NCI-H1436 (cell line): Measurements from ENCODE around the gene ORM1.

Source experiments
- DNase-seq: peaks from one replicate; lab custom pipeline; 2025; lab: John Stamatoyannopoulos, UW

ORM1 gene

DNA sequence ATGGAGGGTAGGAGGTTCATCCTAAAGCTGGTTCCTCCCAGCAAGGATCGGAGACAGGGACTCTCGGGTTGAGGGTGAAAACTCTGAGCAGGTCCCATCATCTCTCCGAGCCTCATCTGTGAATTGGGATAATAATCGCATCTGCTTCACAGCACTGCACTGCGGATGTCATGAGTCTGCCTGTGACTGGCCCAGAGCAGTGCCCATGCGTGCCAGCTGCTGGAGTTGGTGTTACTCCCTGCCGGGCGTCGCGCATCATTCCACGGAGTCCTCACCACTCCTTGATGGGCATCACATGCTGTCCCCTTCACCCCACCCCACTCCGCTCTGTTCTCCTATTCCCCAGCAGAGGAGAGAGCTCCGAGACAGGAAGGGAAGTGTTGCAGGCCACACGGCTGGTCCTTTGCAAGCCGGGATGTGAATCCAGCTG is 35.1 kb upstream of the ORM1 start:
- no peak for DNase-seq

DNA sequence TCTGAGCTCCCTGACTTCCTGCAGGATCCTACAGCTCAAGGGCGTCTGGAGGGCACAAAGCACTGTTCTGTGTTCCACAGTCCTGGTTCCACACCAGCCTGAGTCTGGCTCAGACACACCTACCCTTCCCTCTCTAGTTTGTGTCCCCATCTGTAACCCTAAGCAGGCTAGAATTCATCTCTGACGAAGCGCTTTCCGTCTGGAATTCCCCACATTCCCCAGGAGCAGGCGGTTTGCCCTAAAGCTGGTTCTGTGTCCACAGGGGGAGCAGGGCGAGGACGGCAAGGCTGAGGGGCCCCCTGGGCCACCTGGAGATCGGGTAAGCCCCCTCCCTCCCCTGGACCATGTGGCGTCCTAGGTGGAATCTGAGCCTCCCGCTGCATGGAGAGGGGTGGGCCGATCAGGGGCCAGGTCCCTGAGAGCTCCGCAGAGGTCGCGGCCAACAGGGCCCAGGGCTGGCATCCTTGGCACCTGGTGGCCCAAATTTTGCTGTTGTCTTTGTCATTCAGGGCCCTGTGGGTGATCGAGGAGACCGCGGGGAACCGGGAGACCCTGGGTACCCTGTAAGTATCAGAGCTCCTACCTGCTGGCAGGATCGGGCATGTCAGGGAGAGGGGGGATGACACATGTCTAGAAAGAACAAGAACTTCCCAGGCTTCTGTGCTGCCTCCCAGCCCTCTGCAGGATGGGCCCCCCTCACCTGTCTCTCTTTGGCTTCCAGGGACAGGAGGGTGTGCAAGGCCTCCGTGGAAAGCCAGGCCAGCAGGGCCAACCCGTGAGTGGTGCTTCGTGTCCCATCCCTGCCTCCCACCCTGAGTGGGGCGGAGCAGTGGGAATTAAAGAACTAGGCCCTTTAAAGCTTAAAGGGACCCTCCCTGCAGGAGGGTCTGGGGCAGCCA is 34.5 kb upstream of the ORM1 start:
- no peak for DNase-seq

DNA sequence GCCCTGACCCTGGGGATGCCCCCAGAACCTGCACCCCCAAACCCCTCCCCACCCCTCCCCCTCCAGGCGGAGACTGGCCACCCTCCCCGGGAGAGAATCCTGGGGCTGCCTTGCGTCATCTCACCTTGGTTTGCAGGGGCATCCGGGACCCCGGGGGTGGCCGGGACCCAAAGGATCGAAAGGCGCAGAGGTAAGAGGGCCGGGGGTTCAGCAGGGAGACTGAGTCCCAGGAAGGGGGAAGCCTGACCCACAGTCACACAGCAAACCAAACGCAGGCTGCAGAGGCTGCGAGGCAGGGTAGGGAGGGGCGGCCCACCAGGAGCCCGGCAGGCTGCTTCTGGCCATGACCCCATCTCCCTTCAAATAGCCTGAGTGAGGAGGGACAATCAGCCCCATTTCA is 33.8 kb upstream of the ORM1 start:
- no peak for DNase-seq

DNA sequence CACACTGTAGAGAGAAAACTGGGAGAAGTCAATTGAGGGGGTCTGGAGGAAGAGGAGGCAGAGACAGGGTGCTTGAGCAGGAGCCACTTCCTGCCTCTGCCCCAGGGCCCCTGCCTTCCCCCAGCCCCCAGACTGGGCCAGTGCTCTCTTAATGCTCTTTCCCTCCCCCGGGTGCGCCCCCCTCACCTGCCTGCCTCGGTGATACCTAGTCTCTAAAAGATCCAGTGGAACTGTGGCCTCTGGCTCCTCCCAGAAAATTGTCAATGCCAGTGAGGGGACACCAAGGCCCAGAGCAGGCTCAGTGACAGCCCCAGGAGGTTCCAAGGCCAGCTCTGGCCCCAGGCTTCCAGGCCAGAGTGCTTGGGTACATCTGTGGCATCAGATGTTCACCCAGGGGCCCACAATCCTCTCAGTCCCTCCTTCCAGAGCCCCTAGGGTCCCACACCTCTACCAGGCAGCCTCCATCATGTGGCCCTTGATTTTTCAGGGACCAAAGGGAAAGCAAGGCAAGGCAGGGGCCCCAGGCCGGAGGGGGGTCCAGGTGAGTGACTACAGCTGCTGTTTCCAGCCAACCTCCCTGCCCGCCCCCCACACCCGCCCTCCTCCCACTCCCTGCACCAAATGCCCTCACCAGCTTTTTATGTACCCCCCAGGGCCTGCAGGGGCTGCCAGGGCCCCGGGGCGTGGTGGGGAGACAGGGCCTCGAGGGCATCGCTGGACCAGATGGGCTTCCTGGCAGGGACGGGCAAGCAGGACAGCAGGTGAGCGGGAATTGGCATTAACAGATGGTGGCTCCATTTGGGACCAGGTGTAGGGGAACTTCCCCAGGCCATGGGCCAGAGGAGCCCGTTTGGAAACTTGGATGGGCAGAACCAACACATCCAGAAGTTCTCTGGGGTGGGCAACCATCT is 33.1 kb upstream of the ORM1 start:
- no peak for DNase-seq

GRCh38 chr9:114290561-114290986 is 32.3 kb upstream of the ORM1 start:
- no peak for DNase-seq

- DNase-seq = peak; percentile 21
Observed at GRCh38 chr9:114291064-114291474, 31.8 kb upstream of the ORM1 start.

GRCh38 chr9:114291886-114292590 is 30.9 kb upstream of the ORM1 start:
- DNase-seq = no peak

GRCh38 chr9:114294664-114295063 is 28.2 kb upstream of the ORM1 start:
- DNase-seq = no peak

GRCh38 chr9:114296338-114296737 is 26.6 kb upstream of the ORM1 start:
- DNase-seq = no peak

- DNase-seq = no peak
Observed at GRCh38 chr9:114299286-114300152, 23.4 kb upstream of the ORM1 start.

GRCh38 chr9:114300153-114300845 is 22.6 kb upstream of the ORM1 start:
- no peak for DNase-seq

DNA sequence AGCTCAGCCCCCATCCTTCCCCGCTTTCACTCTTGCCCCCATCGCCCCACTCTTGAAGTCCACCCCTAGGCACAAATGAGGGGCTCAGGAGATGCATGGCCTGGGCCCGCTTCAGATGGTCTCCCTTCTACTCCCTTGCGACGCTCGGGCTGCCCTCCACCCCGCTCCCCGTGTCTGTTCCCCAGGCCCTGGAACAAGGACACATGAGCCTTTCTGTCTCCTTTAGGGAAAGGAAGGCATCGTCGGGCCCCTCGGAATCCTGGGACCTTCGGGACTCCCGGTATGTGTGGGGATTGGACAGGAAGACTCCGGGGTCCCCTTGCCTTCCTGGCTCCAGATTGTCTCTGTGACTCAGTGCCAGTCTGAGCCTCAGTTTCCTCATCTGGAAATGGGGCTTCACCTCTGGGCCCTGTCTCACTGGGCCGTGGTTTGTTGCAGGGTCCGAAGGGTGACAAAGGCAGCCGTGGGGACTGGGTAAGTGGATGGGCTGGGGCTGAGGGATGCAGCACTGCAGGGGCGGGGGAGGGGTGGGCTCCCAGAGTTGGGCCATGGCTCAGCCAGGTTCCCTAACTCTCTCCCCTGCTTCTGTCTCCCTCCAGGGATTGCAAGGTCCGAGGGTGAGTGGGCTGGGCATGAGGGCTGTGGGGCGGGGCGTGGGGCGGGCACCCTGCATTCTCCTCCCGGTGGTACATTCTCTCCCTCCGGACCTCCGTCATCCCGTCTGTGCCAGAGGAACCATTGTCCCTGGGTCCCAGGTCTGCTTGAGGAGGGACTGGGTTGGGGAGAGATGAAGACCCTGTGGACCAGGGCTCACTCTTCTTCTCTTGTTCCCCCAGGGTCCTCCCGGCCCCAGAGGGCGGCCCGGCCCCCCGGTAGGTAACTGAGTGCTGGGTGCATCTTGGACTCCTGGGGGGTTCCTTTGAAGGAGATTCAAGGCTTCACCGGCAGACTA is 21.8 kb upstream of the ORM1 start:
- no peak for DNase-seq

DNA sequence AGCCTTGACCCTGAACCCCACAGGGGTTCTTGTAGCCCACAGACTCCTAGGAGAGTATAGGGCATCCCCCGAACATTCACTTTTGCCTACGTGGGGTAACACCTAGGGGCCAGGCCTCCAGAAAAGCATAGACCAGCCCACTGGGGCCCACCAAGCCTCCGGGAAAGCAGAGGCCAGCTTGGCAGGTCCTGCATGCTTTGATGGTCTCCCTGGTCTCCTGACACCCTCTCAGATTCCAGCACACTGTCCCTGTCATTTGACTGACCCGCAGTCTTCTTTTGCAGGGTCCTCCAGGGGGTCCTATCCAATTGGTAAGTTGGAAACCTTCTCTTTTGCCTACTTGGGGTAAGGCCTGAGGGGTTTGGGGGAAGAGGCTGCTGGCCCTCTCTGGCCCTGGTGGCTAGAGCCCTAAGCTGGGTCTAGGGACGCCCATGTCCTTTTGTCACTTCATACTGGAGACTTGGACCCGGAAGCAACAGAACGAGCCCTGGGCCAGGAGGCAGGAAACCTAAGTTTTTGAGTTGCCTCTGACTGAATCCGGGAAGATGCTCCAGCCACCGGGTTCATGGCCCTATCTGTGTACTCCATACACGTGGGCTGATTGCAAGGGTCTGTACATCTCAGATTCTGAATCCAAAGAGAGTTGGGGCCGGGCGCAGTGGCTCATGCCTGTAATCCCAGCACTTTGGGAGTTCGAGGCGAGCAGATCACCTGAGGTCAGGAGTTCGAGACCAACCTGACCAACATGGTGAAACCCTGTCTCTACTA is 20.9 kb upstream of the ORM1 start:
- DNase-seq = no peak

DNA sequence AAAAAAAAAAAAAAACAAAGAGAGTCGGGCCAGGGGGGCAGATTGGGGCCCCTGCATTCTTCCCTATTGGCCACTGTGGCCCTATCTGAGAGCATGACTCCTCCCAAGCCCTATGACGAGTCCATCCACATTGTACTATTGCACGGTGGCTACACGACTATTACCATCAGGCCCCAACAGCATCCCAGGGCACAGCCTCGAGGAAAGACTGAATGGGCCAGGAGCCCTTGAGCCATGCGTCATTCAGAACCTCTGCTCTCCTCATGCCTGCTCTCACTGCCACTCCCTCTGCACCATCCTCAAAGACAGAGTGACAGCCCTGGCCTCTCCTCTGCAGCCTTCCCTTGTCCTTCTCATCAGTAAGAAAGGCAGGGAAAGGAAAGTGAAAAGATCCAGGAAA is 20.2 kb upstream of the ORM1 start:
- DNase-seq = no peak

DNA sequence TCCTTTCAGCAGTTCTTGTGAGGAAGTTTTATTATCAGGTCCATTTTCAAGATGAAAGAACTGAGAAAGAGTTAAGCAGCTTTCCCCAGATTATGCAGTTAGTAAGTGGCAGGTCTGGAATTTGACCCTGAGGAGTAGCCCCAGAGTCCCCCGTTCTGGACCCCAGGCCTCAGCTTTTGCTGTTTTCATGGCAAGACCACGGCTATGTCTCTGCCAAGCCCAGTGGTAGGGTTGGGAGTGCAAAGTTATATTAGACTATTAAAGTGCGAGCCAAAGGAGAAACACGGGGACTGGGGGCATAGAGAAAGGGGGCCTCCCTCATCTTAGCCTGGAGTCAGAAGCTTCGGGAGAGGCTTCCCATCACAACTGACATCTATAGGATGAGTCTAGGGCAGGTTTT is 19.3 kb upstream of the ORM1 start:
- DNase-seq = no peak

- no peak for DNase-seq
Observed at GRCh38 chr9:114303977-114304376, 18.9 kb upstream of the ORM1 start.

DNA sequence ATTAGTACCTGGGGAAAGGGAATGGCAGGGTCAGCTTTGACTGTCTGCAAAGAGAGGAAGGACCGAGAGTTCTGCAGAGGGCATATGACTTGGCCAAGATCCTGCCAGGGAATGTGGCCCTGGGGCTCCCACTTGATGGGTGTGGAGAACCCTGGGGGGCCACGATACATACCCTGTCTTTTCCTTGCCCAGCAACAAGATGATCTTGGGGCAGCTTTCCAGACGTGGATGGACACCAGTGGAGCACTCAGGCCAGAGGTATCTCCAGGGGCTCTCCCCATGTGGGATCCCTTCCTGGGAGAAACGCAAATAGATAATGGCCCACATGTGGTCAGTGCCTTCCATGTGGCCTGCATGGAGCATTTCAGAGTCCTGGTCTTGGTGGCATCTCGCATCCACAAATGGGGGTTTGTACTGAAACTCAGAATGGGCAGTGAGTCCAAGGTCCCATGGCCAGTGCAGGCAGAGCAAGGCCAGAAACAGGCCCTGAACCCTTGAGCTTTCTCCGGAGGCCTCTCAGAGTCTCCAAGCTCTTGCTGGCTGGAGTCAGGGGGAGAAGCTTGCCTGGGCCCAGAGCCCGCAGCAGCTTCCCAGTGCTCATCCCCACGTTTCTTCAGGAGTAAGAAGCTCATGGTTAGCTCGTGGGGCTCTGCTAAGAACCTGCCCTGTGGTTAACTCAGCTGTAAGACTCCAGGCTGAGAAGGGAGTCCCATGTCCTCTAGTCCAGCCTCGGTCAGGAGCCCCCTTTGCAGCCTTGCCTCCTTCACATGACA is 18.3 kb upstream of the ORM1 start:
- no peak for DNase-seq

GRCh38 chr9:114307899-114308267 is 15.0 kb upstream of the ORM1 start:
- no peak for DNase-seq
